ENCODE results near the gene FASTKD2. TPM values are rescaled to one million over a fixed set of nuclear protein-coding genes. Genes with fewer than 3 reads are reported as not detected.

Gene FASTKD2
- 10 to 100 TPM; 15.8 to 34.0 (median 29.8) TPM for total RNA-seq

DNA sequence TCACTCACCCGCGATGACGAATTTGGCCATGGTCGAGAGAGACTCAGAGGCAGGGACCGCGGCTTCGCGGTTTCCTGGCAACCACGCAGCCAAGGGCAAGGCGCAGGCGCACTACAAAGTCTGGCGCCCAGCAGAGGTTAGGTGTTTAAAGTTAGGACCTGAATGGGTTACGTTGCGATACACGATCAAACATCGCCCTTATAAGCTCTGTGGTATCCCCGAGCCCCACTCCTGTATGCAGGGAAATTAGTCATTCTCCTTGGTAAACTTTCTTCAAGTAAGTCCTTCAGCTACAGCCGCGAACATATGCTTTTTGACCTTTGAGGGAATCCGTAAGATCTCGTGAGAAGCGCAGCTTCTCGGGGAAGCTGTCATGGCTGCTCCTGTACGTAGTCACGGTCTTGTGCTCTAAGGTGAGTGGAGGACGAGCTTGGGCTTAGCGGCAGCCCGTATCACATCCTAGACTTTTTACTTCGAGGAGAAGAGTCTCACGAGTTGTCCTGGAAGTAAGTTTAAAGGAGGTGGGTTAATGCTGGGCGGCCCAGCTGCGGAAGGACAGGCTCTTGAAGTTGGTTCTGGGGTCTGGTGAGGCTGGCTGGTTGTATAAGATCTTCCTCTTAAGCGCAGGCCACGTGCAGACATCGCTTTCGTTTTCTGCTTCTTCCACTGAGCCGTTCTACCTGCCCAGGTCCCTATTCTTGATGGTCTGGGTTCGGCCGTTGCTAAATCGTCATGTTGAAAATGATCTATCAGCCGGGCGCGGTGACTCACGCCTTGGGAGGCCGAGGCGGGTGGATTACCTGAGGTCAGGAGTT lies at the start of gene FASTKD2, which contains the start of gene MDH1B:
Gene FASTKD2 (plus strand): TSS at position 365 of the 815 bp plus-strand sequence. CDS start 1,088 bp downstream, outside the sequence.
Gene MDH1B (minus strand): TSS at position 87 of the 815 bp plus-strand sequence. CDS start 57 bp downstream, at position 30.
- H3K4me3 ChIP-seq: peak within 1 kb of the TSS; percentile 59 to 75 (median 66)
- peaks cover 0 to 32% (median 0%) of the 10 kb centered on the region in 4 donors for H3K4me1 ChIP-seq
- no peaks in the 10 kb centered on the region for H3K27me3 ChIP-seq
- no peaks in the 10 kb centered on the region for H3K9me3 ChIP-seq
- peak; percentile 19 to 67 for TF ChIP-seq POLR2A (IDR thresholded peaks at IDR 0.05)
- TF ChIP-seq, protein P1, sequence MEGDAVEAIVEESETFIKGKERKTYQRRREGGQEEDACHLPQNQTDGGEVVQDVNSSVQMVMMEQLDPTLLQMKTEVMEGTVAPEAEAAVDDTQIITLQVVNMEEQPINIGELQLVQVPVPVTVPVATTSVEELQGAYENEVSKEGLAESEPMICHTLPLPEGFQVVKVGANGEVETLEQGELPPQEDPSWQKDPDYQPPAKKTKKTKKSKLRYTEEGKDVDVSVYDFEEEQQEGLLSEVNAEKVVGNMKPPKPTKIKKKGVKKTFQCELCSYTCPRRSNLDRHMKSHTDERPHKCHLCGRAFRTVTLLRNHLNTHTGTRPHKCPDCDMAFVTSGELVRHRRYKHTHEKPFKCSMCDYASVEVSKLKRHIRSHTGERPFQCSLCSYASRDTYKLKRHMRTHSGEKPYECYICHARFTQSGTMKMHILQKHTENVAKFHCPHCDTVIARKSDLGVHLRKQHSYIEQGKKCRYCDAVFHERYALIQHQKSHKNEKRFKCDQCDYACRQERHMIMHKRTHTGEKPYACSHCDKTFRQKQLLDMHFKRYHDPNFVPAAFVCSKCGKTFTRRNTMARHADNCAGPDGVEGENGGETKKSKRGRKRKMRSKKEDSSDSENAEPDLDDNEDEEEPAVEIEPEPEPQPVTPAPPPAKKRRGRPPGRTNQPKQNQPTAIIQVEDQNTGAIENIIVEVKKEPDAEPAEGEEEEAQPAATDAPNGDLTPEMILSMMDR (IDR thresholded peaks at IDR 0.05): no peak
- peak; percentile 80 to 94 (median 85) for DNase-seq
- H3K27ac ChIP-seq: peak within 1 kb of the TSS; percentile 69 to 84 (median 78)
- peaks cover 0 to 5% (median 0%) of the 10 kb centered on the region in 3 donors for H3K36me3 ChIP-seq

DNA sequence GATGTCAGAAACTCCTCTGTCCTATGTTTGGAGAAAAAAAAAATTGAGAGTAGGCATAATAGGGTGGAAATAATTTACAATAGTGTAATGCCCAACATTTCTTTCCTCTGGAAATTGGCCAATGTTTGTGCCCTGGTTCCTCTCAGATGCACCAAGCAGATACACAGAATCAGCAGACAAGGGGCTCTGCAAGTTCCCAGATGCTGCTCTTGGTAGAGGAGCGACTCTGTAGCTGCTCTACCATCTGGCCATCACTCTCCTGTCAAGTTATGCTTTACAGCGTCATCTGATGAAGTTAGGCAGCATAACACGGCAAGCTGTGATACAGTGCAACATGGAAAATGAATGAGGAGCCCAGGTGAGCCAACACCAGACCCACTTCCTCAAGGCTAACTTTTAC lies 48.8 kb upstream of the FASTKD2 start:
- Histone ChIP-seq H3K36me3 (no peaks in the 10 kb centered on the region), H3K9me3 (no peaks in the 10 kb centered on the region), H3K27ac (no peak overlapping the region), H3K27me3 (no peaks in the 10 kb centered on the region), H3K4me1 (no peaks in the 10 kb centered on the region), H3K4me3 (no peak overlapping the region)
- TF ChIP-seq, protein P1 (IDR thresholded peaks at IDR 0.05): no peak
- TF ChIP-seq POLR2A (IDR thresholded peaks at IDR 0.05): no peak
- DNase-seq: no peak

DNA sequence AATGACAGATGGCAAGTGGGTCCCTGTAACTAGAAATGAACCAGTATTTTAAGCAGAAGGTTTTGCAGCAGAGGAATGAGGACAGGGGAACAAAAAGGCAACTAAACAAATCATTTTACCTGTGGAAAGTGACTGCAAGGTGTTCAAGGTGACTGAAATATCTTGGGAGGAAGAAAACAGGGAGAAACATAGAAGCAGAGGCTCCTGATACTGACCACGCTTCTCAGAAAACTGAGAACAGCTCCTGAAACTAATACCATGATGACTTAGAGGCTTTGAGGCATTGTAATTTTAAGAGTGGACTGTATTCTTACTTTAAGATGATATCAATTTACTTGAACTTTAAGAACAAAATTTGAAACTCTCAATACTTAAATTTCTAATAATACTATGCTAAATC lies 47.1 kb upstream of the FASTKD2 start, which contains the start of gene DYTN:
Gene DYTN (minus strand): TSS at position 101 of the 400 bp plus-strand sequence. CDS start 117 bp downstream, outside the sequence.
- no peaks in the 10 kb centered on the region for H3K9me3 ChIP-seq
- H3K27ac ChIP-seq: no peak within 1 kb of the TSS
- no peaks in the 10 kb centered on the region for H3K36me3 ChIP-seq
- H3K4me3 ChIP-seq: no peak within 1 kb of the TSS
- no peak for TF ChIP-seq POLR2A (IDR thresholded peaks at IDR 0.05)
- TF ChIP-seq, protein P1 (IDR thresholded peaks at IDR 0.05): no peak
- no peaks in the 10 kb centered on the region for H3K27me3 ChIP-seq
- H3K4me1 ChIP-seq: no peaks in the 10 kb centered on the region
- DNase-seq: no peak

DNA sequence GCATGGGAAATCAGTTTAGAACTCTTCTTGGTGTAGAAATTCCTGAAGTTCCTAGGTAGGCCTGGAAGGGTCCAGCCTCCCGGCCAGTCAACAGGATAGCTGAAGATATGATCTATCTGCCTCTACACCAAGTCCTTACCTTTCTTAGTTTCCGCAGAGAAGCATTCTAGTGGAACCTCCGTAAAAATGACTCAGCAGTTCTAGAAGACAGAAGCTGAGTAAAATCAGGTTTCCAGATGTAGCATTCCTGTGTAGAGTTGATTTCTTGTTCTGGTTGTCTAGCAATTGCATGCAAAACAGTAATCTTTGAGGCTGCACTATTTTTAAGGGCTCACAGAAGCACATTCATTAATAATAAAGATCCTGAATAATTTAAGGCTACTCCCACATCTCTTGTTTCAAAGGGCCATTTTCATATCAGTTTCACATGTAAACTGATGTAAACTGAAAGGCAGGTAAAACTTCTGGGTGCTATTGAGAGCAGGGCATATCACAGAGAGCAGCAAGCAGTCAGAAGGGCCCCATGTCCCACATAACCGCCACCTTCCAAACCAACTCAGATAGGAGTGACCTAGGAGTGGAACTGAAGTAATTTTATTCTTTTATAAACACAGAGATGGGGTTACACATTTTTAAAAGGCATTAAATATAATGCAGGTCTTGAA lies 44.0 kb upstream of the FASTKD2 start:
- Histone ChIP-seq H3K36me3 (no peaks in the 10 kb centered on the region), H3K9me3 (no peaks in the 10 kb centered on the region), H3K4me1 (no peaks in the 10 kb centered on the region), H3K27me3 (no peaks in the 10 kb centered on the region), H3K27ac (no peak overlapping the region), H3K4me3 (no peak overlapping the region)
- TF ChIP-seq, protein P1 (IDR thresholded peaks at IDR 0.05): no peak
- TF ChIP-seq POLR2A (IDR thresholded peaks at IDR 0.05): no peak
- DNase-seq: no peak

DNA sequence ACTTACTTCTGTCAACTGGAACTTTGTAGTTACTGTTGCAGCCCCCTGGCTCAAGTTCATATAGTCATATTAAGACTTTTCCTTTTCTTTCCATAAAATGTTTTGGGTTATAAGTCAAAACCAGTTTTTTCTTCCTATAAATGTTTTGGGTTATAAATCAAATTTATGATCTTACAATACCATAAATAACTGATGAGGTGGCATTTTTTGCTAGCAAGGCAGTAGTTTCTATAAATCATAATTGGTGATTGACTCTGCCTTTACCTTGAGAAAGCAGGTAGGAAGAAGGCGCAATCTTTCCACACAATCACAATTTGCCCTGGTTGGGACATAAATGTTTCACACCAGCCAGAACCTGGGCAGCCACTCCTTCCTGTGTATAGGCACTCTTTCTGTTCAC lies 42.1 kb upstream of the FASTKD2 start:
- Histone ChIP-seq H3K27ac (no peak overlapping the region), H3K27me3 (no peaks in the 10 kb centered on the region), H3K4me1 (no peaks in the 10 kb centered on the region), H3K4me3 (no peak overlapping the region), H3K36me3 (no peaks in the 10 kb centered on the region), H3K9me3 (no peaks in the 10 kb centered on the region)
- TF ChIP-seq, protein P1 (IDR thresholded peaks at IDR 0.05): no peak
- no peak for TF ChIP-seq POLR2A (IDR thresholded peaks at IDR 0.05)
- DNase-seq: no peak
